ENCODE data around the gene MAS1. TPM values are rescaled to one million over a fixed set of nuclear protein-coding genes. Genes with fewer than 3 reads are reported as not detected.
"Not testable (repeated sequence)": the region's sequence is repeated elsewhere in the genome, so short reads cannot be mapped to it uniquely, and the experiment has no call there.

The MAS1 gene
- total and polyA plus RNA-seq, 4 donors = 0.12 TPM; not detected in 3

DNA sequence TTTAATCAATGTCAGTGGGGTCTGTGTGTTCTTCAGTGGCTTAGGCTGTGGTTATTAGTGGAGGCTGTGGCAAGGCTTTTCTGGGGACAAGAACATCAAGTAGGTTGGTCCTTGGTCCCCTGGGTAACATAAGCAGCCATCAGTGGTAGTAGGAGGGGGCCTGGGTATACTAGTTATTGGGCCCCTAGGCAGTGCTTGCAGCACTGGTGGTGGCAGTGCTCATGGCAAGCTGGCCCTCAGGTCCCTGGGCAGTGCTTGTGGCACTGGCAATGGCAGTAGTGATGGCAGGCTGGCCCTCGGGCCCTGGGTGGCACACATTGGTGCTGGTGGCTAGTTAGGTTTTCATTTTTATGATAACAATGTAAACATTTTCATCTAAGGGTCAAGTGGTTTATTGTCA lies 32.5 kb upstream of the MAS1 start:
- DNase-seq (no peak), ATAC-seq (ENCODE audit: low FRiP score) (no peak)
- intact Hi-C loops (cut with DNase I) = loop anchor here in 1 of 2 donors (10.0 kb wide), 1 partner anchor 187 kb away; no protein-coding TSS in a partner anchor
- Histone ChIP-seq H3K27ac (ENCODE audit: low read depth in 1 of 2, low read length in 2 of 2) (no peak overlapping the region), H3K27me3 (ENCODE audit: control insufficient read depth in 1 of 2, insufficient read depth in 2 of 2, low read length in 1 of 2) (no peaks in the 10 kb centered on the region), H3K36me3 (ENCODE audit: control insufficient read depth in 1 of 2, insufficient read depth in 2 of 2, low read length in 1 of 2) (no peaks in the 10 kb centered on the region), H3K4me1 (ENCODE audit: control insufficient read depth in 1 of 2, insufficient read depth in 2 of 2, low read length in 2 of 2) (peaks cover 0 to 6% of the 10 kb centered on the region in 2 donors), H3K4me3 (ENCODE audit: low read length in 2 of 2) (no peak overlapping the region), H3K9me3 (ENCODE audit: control insufficient read depth, low read length) (no peaks in the 10 kb centered on the region)
- WGBS, 2 donors = 92 to 94% methylated on average over 1 of the region's 1 CpG

DNA sequence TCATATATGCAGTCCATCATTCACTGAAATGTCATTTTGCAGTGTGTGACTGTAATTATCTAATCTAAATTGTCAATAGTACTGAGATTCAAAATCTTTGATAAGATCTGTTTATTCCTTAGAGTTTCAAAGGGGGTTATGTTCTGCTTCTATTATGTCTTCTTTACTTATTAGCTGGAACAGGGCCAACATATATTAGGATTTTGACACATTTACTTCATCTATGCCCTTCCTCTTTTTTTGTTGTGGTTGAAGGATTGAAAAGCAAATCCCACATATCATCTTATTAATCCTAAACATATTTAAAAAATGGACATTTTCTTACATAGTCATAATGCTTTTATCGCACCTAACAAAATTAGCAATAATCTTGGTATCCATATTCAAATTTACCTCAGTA lies 30.3 kb upstream of the MAS1 start:
- H3K9me3 ChIP-seq (ENCODE audit: control insufficient read depth, low read length) = no peaks in the 10 kb centered on the region
- DNase-seq (no peak), ATAC-seq (ENCODE audit: low FRiP score) (no peak)
- no peaks in the 10 kb centered on the region for H3K36me3 ChIP-seq (ENCODE audit: control insufficient read depth in 1 of 2, insufficient read depth in 2 of 2, low read length in 1 of 2)
- intact Hi-C loops (cut with DNase I) = loop anchor here (10.0 kb wide), 4 partner anchors 166 to 594 kb away; partner anchors contain the start of gene SOD2 (in 1 of the 2)
- 96 to 98% methylated on average over 1 of the region's 1 CpG for WGBS, 2 donors
- no peaks in the 10 kb centered on the region for H3K4me1 ChIP-seq (ENCODE audit: control insufficient read depth in 1 of 2, insufficient read depth in 2 of 2, low read length in 2 of 2)
- H3K4me3 ChIP-seq (ENCODE audit: low read length in 2 of 2) = no peak overlapping the region
- H3K27me3 ChIP-seq (ENCODE audit: control insufficient read depth in 1 of 2, insufficient read depth in 2 of 2, low read length in 1 of 2) = no peaks in the 10 kb centered on the region
- no peak overlapping the region for H3K27ac ChIP-seq (ENCODE audit: low read depth in 1 of 2, low read length in 2 of 2)

DNA sequence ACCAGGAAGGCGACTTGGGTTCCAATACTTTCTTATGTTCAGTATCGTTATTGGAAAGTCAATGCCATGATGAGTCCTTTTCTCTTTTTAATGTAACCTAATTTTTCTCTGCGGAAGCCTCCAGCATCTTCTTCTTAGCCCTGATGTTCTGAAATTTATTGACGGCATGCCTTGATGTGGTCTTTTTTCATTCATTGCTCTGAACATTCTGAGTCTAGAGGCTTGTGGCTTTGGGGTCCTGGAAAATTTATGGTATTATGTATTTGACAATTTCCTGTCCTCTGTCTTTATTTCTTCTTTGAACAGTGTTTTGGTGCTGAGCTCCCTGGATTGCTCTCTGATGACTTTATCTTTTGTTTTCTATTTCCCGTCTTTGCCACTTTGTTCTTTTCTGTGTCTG lies 28.7 kb upstream of the MAS1 start:
- Histone ChIP-seq H3K9me3 (ENCODE audit: control insufficient read depth, low read length) (no peaks in the 10 kb centered on the region), H3K27ac (ENCODE audit: low read depth in 1 of 2, low read length in 2 of 2) (no peak overlapping the region), H3K4me3 (ENCODE audit: low read length in 2 of 2) (no peak overlapping the region), H3K27me3 (ENCODE audit: control insufficient read depth in 1 of 2, insufficient read depth in 2 of 2, low read length in 1 of 2) (no peaks in the 10 kb centered on the region), H3K36me3 (ENCODE audit: control insufficient read depth in 1 of 2, insufficient read depth in 2 of 2, low read length in 1 of 2) (no peaks in the 10 kb centered on the region), H3K4me1 (ENCODE audit: control insufficient read depth in 1 of 2, insufficient read depth in 2 of 2, low read length in 2 of 2) (no peaks in the 10 kb centered on the region)
- 91 to 92% methylated on average over 5 of the region's 5 CpGs for WGBS, 2 donors
- no peak for DNase-seq
- intact Hi-C loops (cut with DNase I) = loop anchor here (2.0 to 10.0 kb wide), 5 partner anchors 81 to 593 kb away; partner anchors contain the start of gene SOD2 (in 1 of the 2)
- no peak for ATAC-seq (ENCODE audit: low FRiP score)

DNA sequence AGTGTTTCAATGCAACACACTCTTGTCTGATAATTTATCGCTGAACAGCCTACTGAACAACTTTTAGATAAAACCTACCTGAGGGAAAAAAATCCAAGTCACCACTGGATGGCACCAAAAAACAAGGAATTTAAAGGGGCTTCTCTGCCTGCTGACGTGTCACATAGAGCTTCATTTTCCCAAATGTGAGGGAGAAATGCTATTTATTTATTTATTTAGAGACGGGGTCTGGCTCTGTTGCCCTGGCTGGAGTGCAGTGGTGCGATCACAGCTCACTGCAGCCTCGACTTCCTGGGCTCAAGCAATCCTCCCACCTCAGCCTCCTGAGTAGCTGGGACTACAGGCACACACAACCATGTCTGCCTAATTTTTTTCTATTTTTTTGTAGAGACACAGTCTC lies 27.4 kb upstream of the MAS1 start:
- intact Hi-C loops (cut with DNase I) = loop anchor here (2.0 to 10.0 kb wide), 5 partner anchors 79 to 591 kb away; partner anchors contain the start of gene SOD2 (in 1 of the 2)
- not testable (repeated sequence) for H3K27me3 ChIP-seq (ENCODE audit: control insufficient read depth in 1 of 2, insufficient read depth in 2 of 2, low read length in 1 of 2); DNase-seq; H3K36me3 ChIP-seq (ENCODE audit: control insufficient read depth in 1 of 2, insufficient read depth in 2 of 2, low read length in 1 of 2); H3K27ac ChIP-seq (ENCODE audit: low read depth in 1 of 2, low read length in 2 of 2); H3K4me1 ChIP-seq (ENCODE audit: control insufficient read depth in 1 of 2, insufficient read depth in 2 of 2, low read length in 2 of 2); H3K9me3 ChIP-seq (ENCODE audit: control insufficient read depth, low read length); H3K4me3 ChIP-seq (ENCODE audit: low read length in 2 of 2)
- ATAC-seq (ENCODE audit: low FRiP score) = peak; percentile 66
- 20 to 21% methylated on average over 5 of the region's 5 CpGs for WGBS, 2 donors

DNA sequence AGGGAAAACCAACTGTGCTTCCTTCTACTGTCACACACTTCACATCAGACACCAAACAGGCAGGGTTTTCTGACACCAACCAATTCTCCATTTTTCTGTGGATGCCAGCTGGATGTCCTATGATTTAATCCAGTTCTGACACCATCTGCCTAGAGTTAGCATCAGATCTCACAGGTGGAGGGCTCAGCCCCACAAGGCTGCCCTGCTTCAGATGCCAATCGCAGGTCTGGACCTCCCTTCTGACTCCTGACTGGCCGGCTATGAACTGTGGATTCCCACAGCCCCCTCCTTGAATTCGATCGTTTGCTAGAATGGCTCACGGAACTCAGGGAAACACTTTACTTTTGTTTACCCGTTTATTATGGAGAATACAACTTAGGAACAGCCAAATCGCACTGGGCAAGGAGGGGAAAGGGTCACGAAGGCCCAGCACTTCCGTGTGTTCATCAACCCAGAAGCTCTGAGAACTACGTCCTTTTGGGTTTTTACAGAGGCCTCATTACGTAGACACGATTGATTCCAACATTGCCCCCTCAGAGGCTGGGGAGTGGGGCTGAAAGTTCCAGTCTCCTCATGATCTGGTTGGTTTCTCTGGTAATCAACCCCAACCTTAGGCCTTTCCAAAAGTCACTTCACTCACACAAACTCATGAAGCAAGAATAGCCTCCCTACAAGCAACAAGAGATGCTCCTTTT lies 25.4 kb upstream of the MAS1 start:
- no peak for ATAC-seq (ENCODE audit: low FRiP score)
- H3K27ac ChIP-seq (ENCODE audit: low read depth in 1 of 2, low read length in 2 of 2) = no peak overlapping the region
- 94 to 95% methylated on average over 12 of the region's 12 CpGs for WGBS, 2 donors

DNA sequence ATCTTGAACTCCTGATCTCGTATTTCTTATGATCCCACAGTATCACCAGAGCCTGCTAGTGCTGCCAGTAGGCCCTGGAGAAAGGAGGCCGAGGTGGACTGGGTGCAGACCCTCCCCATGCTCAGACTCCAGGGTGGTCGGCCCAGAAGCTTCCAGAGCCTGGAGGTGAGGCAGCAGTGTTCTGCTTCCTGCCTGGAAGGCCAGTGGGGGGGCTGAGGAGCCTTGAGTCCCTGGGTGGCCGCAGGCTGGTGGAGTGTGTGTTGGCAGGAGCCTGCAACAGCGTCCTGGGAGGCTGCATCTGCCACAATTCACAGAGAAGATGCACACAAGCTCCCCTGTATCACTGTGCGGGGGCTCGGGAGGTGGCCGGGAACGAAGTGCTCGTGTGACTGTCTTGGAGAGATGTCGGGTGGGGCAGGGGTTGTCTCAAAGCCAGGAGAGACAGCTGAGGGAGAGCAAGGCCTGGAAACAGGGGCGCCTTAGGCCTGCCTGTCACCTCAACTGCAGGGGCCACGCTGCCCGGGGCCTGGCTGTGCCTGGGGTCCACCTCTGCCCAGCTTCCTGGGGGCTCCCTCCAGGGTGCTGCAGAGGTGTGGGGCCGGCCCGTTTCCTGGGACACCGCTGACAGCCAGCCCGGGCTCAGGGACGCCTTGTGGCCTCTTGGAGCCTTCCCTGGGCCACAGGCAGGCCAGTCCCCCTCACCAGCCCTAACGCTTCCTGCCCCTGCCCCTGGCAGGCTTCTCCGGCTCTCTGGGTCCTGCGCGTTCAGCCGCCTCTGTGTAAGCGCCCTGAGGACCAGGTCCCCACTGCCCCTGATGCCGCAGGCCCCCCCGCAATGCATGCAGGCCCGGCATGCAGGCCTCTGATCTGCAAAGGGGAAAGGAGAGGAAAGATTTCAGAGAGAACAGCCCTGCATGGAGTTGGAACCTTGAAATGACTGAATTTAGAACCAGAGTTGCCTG lies 24.2 kb upstream of the MAS1 start:
- no peaks in the 10 kb centered on the region for H3K27me3 ChIP-seq (ENCODE audit: control insufficient read depth in 1 of 2, insufficient read depth in 2 of 2, low read length in 1 of 2)
- H3K27ac ChIP-seq (ENCODE audit: low read depth in 1 of 2, low read length in 2 of 2) = no peak overlapping the region
- WGBS, 2 donors = 93 to 96% methylated on average over 27 to 28 of the region's 28 CpGs
- no peaks in the 10 kb centered on the region for H3K36me3 ChIP-seq (ENCODE audit: control insufficient read depth in 1 of 2, insufficient read depth in 2 of 2, low read length in 1 of 2)
- intact Hi-C loops (cut with DNase I) = loop anchor here (10.0 kb wide), 4 partner anchors 172 to 588 kb away; partner anchors contain the start of gene SOD2 (in 1 of the 2)
- DNase-seq (no peak), ATAC-seq (ENCODE audit: low FRiP score) (no peak)
- H3K4me1 ChIP-seq (ENCODE audit: control insufficient read depth in 1 of 2, insufficient read depth in 2 of 2, low read length in 2 of 2) = no peaks in the 10 kb centered on the region
- no peaks in the 10 kb centered on the region for H3K9me3 ChIP-seq (ENCODE audit: control insufficient read depth, low read length)
- H3K4me3 ChIP-seq (ENCODE audit: low read length in 2 of 2) = no peak overlapping the region

More for the DNA sequence above, 25.4 kb upstream of the MAS1 start:
- Histone ChIP-seq H3K36me3 (ENCODE audit: control insufficient read depth in 1 of 2, insufficient read depth in 2 of 2, low read length in 1 of 2) (no peaks in the 10 kb centered on the region), H3K9me3 (ENCODE audit: control insufficient read depth, low read length) (no peaks in the 10 kb centered on the region), H3K27me3 (ENCODE audit: control insufficient read depth in 1 of 2, insufficient read depth in 2 of 2, low read length in 1 of 2) (no peaks in the 10 kb centered on the region), H3K4me1 (ENCODE audit: control insufficient read depth in 1 of 2, insufficient read depth in 2 of 2, low read length in 2 of 2) (no peaks in the 10 kb centered on the region), H3K4me3 (ENCODE audit: low read length in 2 of 2) (no peak overlapping the region)
- DNase-seq = no peak
- intact Hi-C loops (cut with DNase I) = loop anchor here (10.0 kb wide), 4 partner anchors 171 to 589 kb away; partner anchors contain the start of gene SOD2 (in 1 of the 2)

DNA sequence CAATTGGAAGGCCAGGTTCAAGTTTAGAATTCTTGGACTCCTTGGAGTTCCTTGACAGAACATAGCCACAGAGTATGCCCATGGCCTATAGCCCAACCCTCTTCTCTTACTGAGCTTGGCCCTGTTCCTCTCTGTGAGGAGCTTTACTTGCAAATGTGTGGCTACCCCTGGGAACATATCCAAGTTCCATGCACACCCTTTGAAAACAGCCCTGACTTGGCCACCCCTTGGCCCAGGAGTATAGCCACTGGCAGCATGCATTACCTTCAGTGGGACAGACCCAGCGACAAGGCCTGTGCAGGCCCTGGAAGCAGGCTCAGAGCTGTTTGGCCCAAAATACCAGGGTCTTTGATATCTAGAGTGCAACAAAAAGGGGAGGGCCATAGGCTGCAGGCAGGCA lies 19.5 kb upstream of the MAS1 start:
- Histone ChIP-seq H3K36me3 (ENCODE audit: control insufficient read depth in 1 of 2, insufficient read depth in 2 of 2, low read length in 1 of 2) (no peaks in the 10 kb centered on the region), H3K4me1 (ENCODE audit: control insufficient read depth in 1 of 2, insufficient read depth in 2 of 2, low read length in 2 of 2) (no peaks in the 10 kb centered on the region), H3K4me3 (ENCODE audit: low read length in 2 of 2) (no peak overlapping the region), H3K27me3 (ENCODE audit: control insufficient read depth in 1 of 2, insufficient read depth in 2 of 2, low read length in 1 of 2) (no peaks in the 10 kb centered on the region), H3K27ac (ENCODE audit: low read depth in 1 of 2, low read length in 2 of 2) (no peak overlapping the region), H3K9me3 (ENCODE audit: control insufficient read depth, low read length) (no peaks in the 10 kb centered on the region)
- no peak for ATAC-seq (ENCODE audit: low FRiP score)
- intact Hi-C loops (cut with DNase I) = no loop called here
- no peak for DNase-seq
- 44 to 56% methylated on average over 1 of the region's 1 CpG for WGBS, 2 donors

DNA sequence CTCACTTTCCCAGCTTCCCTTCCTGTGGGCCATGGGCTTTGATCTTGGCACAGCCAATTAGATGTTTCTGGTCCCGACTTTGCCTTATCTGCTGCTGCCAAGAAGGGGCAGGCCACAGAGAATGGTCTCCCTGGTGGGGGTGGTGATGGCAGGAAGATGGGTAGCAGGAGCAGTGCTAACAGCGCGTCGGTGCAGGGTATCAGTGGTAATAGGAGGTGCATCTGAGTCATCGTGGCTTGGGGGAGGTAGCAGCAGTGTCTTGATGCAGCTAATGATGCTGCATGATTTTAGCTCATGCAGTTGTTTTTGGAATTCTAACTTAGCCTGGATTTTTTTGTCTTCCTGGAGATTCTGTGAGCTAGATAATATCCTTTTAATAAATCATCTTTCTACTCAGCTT lies 18.9 kb upstream of the MAS1 start:
- no peaks in the 10 kb centered on the region for H3K4me1 ChIP-seq (ENCODE audit: control insufficient read depth in 1 of 2, insufficient read depth in 2 of 2, low read length in 2 of 2)
- no peaks in the 10 kb centered on the region for H3K27me3 ChIP-seq (ENCODE audit: control insufficient read depth in 1 of 2, insufficient read depth in 2 of 2, low read length in 1 of 2)
- ATAC-seq (ENCODE audit: low FRiP score) (no peak), DNase-seq (no peak)
- H3K4me3 ChIP-seq (ENCODE audit: low read length in 2 of 2) = no peak overlapping the region
- no peaks in the 10 kb centered on the region for H3K36me3 ChIP-seq (ENCODE audit: control insufficient read depth in 1 of 2, insufficient read depth in 2 of 2, low read length in 1 of 2)
- H3K9me3 ChIP-seq (ENCODE audit: control insufficient read depth, low read length) = no peaks in the 10 kb centered on the region
- no peak overlapping the region for H3K27ac ChIP-seq (ENCODE audit: low read depth in 1 of 2, low read length in 2 of 2)
- WGBS, 2 donors = 86 to 91% methylated on average over 5 of the region's 5 CpGs
- intact Hi-C loops (cut with DNase I) = no loop called here

Measured in aorta (tissue), 5 donors.